PC-9 (cell line): ENCODE measurements around the gene C5orf52. TPM values are rescaled to one million over a fixed set of nuclear protein-coding genes. Genes with fewer than 3 reads are reported as not detected.
A peak's percentile ranks its signal among the peaks of the same experiment; 100 is the strongest.

Experiments
- BruUV-seq: library from RNA; stranded (reverse); fragments of 400-500 nt; replicated peaks from 2 replicates; lab custom pipeline; 2021; lab: Mats Ljungman, UMichigan
- CTCF ChIA-PET: fragments of 300-600 bp; sonication (Branson Sonifier 250); formaldehyde crosslinking; loops from one replicate; lab custom pipeline; 2022; ENCODE audit warnings: antibody characterized with exemption; lab: Charles Lee
- POLR2A ChIA-PET: fragments of 300-600 bp; sonication (Branson Sonifier 250); formaldehyde crosslinking; loops from one replicate; lab custom pipeline; 2022; ENCODE audit warnings: antibody characterized with exemption; ENCODE audit not compliant: unreplicated experiment; lab: Charles Lee
- DNase-seq, 2 experiments: peaks; one replicate each; pipeline versions ENCODE4 v3.0.0 to v3.0.0-alpha.2; 2015 to 2022; ENCODE audit warnings: mixed read lengths in 1 of 2
- H2AFZ ChIP-seq: fragments of 200-600 bp; sonication (generic); 2 replicates; pipeline ENCODE4 v1.8.1; 2017; ENCODE audit warnings: antibody characterized with exemption
- H3F3A ChIP-seq: fragments of 200-600 bp; sonication (generic); 2 replicates; pipeline ENCODE4 v1.8.1; 2017; ENCODE audit warnings: antibody characterized with exemption, mild to moderate bottlenecking, low read depth; ENCODE audit not compliant: insufficient read depth
- H3K27ac ChIP-seq: fragments of 200-600 bp; sonication (generic); 2 replicates; pipeline ENCODE4 v1.6.1; 2016; ENCODE audit warnings: mixed run types
- H3K27me3 ChIP-seq: fragments of 200-600 bp; sonication (generic); 2 replicates; pipeline ENCODE4 v1.6.1; 2016; ENCODE audit warnings: low read depth, mixed run types; ENCODE audit not compliant: insufficient read depth
- H3K36me3 ChIP-seq: fragments of 200-600 bp; sonication (generic); 2 replicates; pipeline ENCODE4 v1.6.1; 2016; ENCODE audit warnings: low read depth, mixed run types
- H3K4me1 ChIP-seq: fragments of 200-600 bp; sonication (generic); replicated peaks from 2 replicates; pipeline ENCODE4 v1.6.1; 2016; ENCODE audit warnings: mixed run types; ENCODE audit not compliant: insufficient read depth
- H3K4me2 ChIP-seq: fragments of 200-600 bp; sonication (generic); 2 replicates; pipeline ENCODE4 v1.6.1; 2017; ENCODE audit warnings: mixed run types
- H3K4me3 ChIP-seq: fragments of 200-600 bp; sonication (generic); 2 replicates; pipeline ENCODE4 v1.6.1; 2016; ENCODE audit warnings: mixed run types
- H3K79me2 ChIP-seq: fragments of 200-600 bp; sonication (generic); 2 replicates; pipeline ENCODE4 v1.6.1; 2017; ENCODE audit warnings: low read depth, mixed run types
- H3K9me2 ChIP-seq: fragments of 200-600 bp; sonication (generic); 2 replicates; pipeline ENCODE4 v1.8.1; 2017; ENCODE audit warnings: mild to moderate bottlenecking; ENCODE audit not compliant: insufficient read depth
- H3K9me3 ChIP-seq: fragments of 200-600 bp; sonication (generic); 2 replicates; pipeline ENCODE4 v1.8.1; 2016; ENCODE audit warnings: low read depth; ENCODE audit not compliant: insufficient read depth
- H4K20me1 ChIP-seq: fragments of 200-600 bp; sonication (generic); 2 replicates; pipeline ENCODE4 v1.8.1; 2017; ENCODE audit not compliant: insufficient read depth
- EZH2 ChIP-seq: fragments of 200-600 bp; sonication (generic); IDR thresholded peaks from 2 replicates; pipeline ENCODE4 v1.8.0; 2017; ENCODE audit warnings: antibody characterized with exemption, low read depth
- intact Hi-C: fragments of 100-400 bp; cut with micrococcal nuclease; formaldehyde crosslinking; loops from one replicate; pipeline ENCODE4 v1.10.0; 2022; ENCODE audit not compliant: unreplicated experiment
- total RNA-seq: library from RNA; stranded (reverse); gene quantifications from 2 replicates; pipeline ENCODE4 v1.2.3, GENCODE V29; 2021
- TF ChIP-seq, protein P1 (sequence below): fragments of 200-600 bp; sonication (generic); conservative IDR thresholded peaks from 2 replicates; pipeline ENCODE4 v1.6.1; 2017; ENCODE audit warnings: mixed run types, antibody characterized with exemption, mild to moderate bottlenecking, moderate library complexity

The C5orf52 gene
- total RNA-seq, 1 experiment from 2014 or later, result not detected

DNA sequence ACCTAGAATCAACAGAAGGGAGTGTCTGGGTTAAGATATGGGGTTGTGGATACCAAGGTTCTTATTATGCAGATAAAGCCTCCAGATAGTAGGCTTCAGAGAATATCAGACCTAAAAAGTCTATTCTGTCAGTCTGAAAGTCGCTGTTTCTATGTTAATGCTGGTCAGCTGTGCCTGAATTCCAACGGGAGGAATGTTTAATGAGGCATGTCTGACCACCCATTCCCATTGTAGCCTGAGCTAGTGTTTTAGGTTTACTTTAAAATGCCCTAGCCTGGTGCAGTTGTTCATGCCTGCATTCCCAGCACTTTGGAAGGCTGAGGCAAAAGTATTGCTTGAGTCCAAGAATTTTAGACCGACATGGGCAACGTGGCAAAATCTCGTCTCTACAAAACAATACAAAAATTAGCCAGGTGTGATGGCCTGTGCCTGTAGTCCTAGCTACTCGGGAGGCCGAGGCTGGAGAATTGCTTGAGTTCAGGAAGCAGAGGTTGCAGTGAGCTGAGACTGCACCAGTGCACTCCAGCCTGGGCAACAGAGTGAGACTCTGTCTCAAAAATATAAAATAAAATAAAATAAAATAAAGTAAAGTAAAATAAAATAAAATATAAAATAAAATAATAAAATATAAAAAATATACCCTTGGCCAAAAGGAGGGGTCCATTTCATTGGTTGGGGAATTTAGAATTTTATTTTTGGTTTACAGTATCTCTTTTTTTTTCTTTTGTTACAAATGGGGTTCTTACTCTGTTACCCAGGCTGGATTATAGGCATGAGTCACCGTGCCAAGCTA, 11.3 kb upstream of the C5orf52 start:
- intact Hi-C loops, result loop anchor here (10.0 kb wide), 1 partner anchor 145 kb away; no protein-coding TSS in a partner anchor
- no peaks in the 10 kb centered on the region for H4K20me1 ChIP-seq
- H3K9me3 ChIP-seq, result peaks cover 26% of the 10 kb centered on the region

DNA sequence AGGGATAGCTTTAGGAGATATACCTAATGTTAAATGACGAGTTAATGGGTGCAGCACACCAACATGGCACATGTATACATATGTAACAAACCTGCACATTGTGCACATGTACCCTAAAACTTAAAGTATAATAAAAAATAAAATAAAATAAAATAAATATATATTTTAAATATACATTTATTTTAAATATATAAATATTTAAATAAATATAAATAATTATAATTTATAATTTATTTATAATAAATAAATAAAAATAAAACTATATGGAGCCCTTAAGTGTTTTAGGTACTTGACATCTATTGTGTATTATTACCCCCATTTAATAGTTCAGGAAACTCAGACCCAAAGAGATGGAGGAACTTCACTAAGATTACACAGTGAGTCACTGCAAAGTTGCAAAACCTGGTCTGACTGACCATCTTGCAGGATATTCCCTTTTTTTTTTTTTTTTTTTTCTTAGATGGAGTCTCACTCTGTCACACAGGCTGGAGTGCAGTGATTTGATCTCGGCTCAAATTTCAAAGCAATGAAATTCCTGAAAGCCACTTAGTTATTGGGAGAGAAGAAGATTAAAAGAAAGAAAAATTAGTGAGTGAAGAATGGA, 5.8 kb upstream of the C5orf52 start:
- BruUV-seq, result no TSS peak
- H3K27ac ChIP-seq, result peak overlapping the region; percentile 33; the same call in 1 of the 2 replicates
- POLR2A ChIA-PET, result no interaction called here

More for the DNA sequence above, 11.3 kb upstream of the C5orf52 start:
- no peak overlapping the region for H3K4me2 ChIP-seq
- H2AFZ ChIP-seq, result no peak overlapping the region
- ChIA-PET POLR2A (no interaction called here), CTCF (no interaction called here)
- no peaks in the 10 kb centered on the region for H3K9me2 ChIP-seq
- no peak for TF ChIP-seq EZH2
- TF ChIP-seq, protein P1, sequence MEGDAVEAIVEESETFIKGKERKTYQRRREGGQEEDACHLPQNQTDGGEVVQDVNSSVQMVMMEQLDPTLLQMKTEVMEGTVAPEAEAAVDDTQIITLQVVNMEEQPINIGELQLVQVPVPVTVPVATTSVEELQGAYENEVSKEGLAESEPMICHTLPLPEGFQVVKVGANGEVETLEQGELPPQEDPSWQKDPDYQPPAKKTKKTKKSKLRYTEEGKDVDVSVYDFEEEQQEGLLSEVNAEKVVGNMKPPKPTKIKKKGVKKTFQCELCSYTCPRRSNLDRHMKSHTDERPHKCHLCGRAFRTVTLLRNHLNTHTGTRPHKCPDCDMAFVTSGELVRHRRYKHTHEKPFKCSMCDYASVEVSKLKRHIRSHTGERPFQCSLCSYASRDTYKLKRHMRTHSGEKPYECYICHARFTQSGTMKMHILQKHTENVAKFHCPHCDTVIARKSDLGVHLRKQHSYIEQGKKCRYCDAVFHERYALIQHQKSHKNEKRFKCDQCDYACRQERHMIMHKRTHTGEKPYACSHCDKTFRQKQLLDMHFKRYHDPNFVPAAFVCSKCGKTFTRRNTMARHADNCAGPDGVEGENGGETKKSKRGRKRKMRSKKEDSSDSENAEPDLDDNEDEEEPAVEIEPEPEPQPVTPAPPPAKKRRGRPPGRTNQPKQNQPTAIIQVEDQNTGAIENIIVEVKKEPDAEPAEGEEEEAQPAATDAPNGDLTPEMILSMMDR, result no peak
- H3K36me3 ChIP-seq, result no peaks in the 10 kb centered on the region
- no peaks in the 10 kb centered on the region for H3K79me2 ChIP-seq
- no TSS peak for BruUV-seq
- H3F3A ChIP-seq, result peaks cover 2% of the 10 kb centered on the region; the same call in 1 of the 2 replicates
- H3K27me3 ChIP-seq, result no peaks in the 10 kb centered on the region
- H3K4me3 ChIP-seq, result no peak overlapping the region
- no peak for DNase-seq
- H3K4me1 ChIP-seq, result no peaks in the 10 kb centered on the region
- no peak overlapping the region for H3K27ac ChIP-seq

GRCh38 chr5:157668356-157668755, 3.0 kb upstream of the C5orf52 start:
- no TSS peak for BruUV-seq
- H4K20me1 ChIP-seq, result no peaks in the 10 kb centered on the region
- ChIA-PET CTCF (no interaction called here), POLR2A (no interaction called here)
- no peaks in the 10 kb centered on the region for H3K79me2 ChIP-seq
- no peak overlapping the region for H3K4me3 ChIP-seq
- H3K9me2 ChIP-seq, result no peaks in the 10 kb centered on the region
- no peaks in the 10 kb centered on the region for H3K9me3 ChIP-seq
- TF ChIP-seq, protein P1, result no peak
- TF ChIP-seq EZH2, result no peak
- peaks cover 5% of the 10 kb centered on the region for H3K4me1 ChIP-seq
- no peak overlapping the region for H3K4me2 ChIP-seq
- no peaks in the 10 kb centered on the region for H3K36me3 ChIP-seq
- intact Hi-C loops, result loop anchor here (5.0 to 10.0 kb wide), 2 partner anchors 111 to 154 kb away; no protein-coding TSS in a partner anchor
- no peaks in the 10 kb centered on the region for H3K27me3 ChIP-seq
- H3F3A ChIP-seq, result peaks cover 5% of the 10 kb centered on the region; the same call in 1 of the 2 replicates
- DNase-seq, result no peak
- no peak overlapping the region for H3K27ac ChIP-seq
- H2AFZ ChIP-seq, result no peak overlapping the region

More for the DNA sequence above, 5.8 kb upstream of the C5orf52 start:
- H3K4me3 ChIP-seq, result no peak overlapping the region
- TF ChIP-seq EZH2, result no peak
- TF ChIP-seq, protein P1, result no peak
- H2AFZ ChIP-seq, result no peak overlapping the region
- no peaks in the 10 kb centered on the region for H3K9me2 ChIP-seq
- H3K36me3 ChIP-seq, result no peaks in the 10 kb centered on the region
- CTCF ChIA-PET, result interaction anchor here (0.6 kb wide), 1 partner anchor 152 kb away, joined by 4 read pairs; no protein-coding TSS in a partner anchor
- intact Hi-C loops, result loop anchor here (5.0 to 10.0 kb wide), 2 partner anchors 108 to 151 kb away; no protein-coding TSS in a partner anchor
- H4K20me1 ChIP-seq, result no peaks in the 10 kb centered on the region
- DNase-seq, result peak; percentile 35 to 93
- H3K9me3 ChIP-seq, result no peaks in the 10 kb centered on the region
- H3K4me1 ChIP-seq, result peaks cover 5% of the 10 kb centered on the region
- peaks cover 5% of the 10 kb centered on the region; the same call in 1 of the 2 replicates for H3F3A ChIP-seq
- no peak overlapping the region for H3K4me2 ChIP-seq
- H3K79me2 ChIP-seq, result no peaks in the 10 kb centered on the region
- H3K27me3 ChIP-seq, result no peaks in the 10 kb centered on the region
